HG02938 (cell line): ENCODE results near the gene MACROD2.

Source experiments
- ATAC-seq: cut with Tn5 transposase; IDR thresholded peaks from one replicate; pipeline ENCODE4 v1.9.1; 2021; ENCODE audit warnings: mild to moderate bottlenecking, moderate library complexity; ENCODE audit not compliant: unreplicated experiment

The MACROD2 gene

GRCh38 chr20:15655295-15655874, 1660.1 kb downstream of the MACROD2 start:
- no peak for ATAC-seq

- ATAC-seq, result no peak
These were observed 1660.8 kb downstream of the MACROD2 start for GRCh38 chr20:15656124-15656523.

- no peak for ATAC-seq
These were observed 1663.0 kb downstream of the MACROD2 start for GRCh38 chr20:15658295-15658694.

DNA sequence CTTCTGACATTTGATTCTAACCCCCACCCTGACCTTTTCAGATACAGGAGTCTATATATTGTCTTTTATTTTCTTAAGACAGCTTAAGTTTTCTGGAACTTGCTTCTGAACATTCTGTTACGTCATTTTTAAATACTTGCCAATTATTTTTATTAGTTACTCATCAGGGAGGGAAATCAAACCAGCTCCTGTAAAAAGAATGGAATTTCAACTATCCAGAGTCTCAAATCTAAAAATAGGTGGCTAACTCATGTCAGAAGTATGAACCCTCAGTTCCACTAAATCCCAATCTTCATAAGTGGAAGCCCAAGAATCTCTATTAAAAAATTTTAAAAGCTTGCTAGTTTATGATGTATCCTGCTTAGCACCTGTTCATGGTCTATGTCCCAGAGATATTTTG, 1677.9 kb downstream of the MACROD2 start:
- no peak for ATAC-seq

DNA sequence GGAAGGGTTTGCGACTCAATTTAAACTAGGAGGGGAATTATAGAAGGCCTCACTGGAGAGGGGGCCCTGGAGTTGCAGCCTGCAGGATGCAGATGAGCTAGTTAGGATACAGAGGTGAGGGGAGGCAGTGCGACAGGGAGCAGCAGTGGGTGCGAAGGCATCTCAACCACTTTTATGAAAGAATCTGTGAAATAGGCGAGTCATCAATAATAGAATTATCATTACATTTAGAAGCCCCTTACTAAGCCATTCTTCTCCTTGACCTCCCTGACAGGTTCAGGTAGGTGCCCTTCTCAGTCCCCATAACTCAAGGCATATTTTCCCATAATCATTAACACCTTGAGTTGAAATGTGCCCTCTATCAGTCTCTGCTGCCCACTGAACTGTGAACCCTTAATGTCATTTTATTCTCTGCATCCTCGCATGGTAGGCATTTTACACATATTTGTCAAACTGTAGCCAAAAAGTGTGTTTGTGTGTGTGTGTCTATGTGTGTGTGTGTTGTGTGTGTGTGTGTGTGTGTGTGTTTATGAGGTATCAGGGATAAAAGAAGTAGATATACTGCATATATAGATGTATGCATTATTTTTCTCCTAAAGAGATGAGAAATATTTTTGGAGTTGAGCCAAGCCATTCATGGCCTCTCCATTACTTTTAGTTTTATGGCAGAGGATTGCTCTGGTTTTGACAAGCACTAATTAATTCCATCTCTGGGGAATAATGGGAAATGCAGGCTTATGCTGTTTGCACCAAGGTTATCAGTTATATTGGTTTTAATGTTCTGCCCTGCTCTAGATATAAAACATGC, 1679.1 kb downstream of the MACROD2 start:
- ATAC-seq, result no peak

- no peak for ATAC-seq
These were observed 1679.8 kb downstream of the MACROD2 start for GRCh38 chr20:15675061-15675514.

DNA sequence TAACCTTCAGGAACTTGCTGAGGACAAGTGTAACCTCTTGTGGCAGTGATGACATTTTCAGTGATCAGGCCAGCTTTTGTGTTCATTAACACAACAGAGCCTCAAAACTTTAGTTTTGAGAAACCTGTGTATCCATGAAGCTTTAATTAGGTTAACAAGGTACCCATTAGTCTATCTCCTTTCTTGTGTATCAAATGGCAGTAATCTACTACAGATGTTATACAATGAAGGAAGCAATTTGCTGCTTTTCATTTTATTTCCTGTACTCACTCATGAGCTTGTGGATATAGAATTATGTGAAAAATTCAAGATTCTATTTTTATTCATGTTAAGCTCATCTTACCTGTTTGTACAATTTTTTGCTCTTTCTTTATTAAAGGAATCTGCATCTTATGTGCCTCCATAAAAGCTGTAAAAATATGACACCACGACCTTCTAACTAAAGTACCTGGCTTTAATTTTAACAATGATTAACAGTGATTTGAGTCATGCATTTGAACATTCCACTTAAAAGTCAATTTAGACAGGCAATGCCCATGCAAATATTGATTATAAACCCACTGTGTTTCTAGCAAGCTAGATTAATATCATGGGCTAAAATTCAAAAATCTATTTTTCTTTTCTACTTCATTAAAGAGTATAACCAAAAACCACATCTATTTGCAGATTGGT, 1680.6 kb downstream of the MACROD2 start:
- no peak for ATAC-seq

GRCh38 chr20:15676815-15677214, 1681.5 kb downstream of the MACROD2 start:
- no peak for ATAC-seq

DNA sequence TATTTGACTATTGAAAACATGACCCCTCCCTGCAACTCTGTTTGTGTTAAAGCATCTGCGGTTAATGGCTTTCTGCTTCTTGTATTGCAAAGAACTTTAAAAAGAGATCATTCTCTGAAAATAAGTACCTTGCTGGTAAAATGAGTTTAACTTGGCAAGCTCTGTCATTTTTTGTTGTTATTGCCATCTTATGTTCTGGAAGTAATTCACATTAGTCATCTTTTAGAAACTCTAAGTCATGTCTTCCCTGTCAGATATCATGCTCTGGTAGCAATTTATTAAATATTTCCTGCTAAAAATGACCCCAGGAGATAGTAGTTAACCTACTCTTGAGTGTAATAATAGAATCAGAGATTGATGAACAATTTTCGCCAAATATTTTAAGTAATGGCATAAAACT, 1687.4 kb downstream of the MACROD2 start:
- no peak for ATAC-seq

DNA sequence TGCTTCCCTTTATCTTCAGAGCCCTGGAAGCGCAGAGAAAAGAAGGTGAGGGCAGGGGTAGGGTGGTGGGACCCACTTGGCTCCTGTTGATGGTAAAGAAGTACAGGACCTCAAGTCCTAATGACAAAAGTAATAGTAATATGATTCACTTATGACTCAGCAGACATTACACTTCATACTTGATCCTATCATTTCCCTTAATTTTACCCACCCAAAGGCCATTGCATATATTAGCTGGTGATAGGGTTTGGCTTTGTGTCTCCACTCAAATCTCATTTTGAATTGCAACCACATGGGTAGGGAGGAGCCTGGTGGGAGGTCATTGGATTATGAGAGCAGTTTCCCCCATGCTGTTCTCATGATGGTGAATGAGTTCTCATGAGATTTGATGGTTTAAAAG, 1697.3 kb downstream of the MACROD2 start:
- no peak for ATAC-seq

- ATAC-seq, result no peak
These were observed 1704.3 kb downstream of the MACROD2 start for GRCh38 chr20:15699431-15700146.

GRCh38 chr20:15700147-15700765, 1704.9 kb downstream of the MACROD2 start:
- no peak for ATAC-seq

GRCh38 chr20:15702161-15702560, 1706.8 kb downstream of the MACROD2 start:
- ATAC-seq, result no peak

DNA sequence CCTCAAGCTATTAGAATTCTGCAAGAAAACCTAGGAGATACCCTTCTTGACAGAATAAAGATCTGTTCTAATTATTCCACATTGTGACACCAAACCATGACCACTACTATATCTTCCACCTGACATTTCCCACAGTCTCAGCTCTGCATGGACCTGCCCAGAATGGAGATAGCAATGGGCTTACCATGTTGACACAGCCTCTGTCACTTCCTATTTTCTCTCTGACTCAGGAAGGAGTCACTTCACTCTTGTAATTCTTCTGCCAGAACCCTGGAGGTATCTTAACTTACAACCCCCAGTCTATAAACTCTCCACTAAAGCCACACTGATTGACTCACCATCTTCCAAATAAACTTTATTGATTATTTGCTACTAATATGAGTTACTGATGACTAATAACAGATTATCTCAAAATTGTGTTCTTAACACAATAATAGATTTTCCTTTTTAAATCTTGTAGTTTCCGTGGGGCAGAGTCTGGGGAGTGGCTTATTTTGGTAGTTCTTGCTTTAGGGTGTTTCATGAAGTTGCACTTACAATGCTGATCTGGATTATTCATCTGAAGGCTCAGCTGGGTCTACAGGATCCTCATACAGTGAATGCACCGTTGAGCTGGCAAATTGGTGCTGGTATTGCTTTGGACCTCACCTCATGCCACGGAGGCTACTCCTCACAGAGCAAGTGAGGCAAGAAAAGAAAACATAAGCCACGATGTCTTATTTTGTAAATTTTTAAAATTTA, 1708.0 kb downstream of the MACROD2 start:
- ATAC-seq, result no peak

GRCh38 chr20:15705975-15706374, 1710.7 kb downstream of the MACROD2 start:
- no peak for ATAC-seq

DNA sequence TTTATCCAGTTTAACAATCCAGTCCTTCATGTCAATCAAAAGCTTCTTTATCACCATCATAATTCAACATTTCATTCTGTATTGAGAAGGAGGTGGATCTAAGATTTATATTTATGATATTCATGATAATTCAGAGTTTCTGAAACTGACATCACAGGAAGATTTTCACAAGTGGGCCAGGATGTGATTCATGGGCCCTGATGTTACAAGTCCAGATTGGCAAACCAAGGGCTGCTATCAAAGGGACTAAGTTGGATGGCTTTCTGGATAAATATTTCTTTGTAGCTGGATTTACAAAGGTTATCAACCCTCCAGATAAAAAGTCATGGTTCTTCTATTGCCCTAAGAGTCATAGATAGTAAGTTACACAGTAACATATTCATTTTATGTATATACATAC, 1711.4 kb downstream of the MACROD2 start:
- ATAC-seq, result no peak

DNA sequence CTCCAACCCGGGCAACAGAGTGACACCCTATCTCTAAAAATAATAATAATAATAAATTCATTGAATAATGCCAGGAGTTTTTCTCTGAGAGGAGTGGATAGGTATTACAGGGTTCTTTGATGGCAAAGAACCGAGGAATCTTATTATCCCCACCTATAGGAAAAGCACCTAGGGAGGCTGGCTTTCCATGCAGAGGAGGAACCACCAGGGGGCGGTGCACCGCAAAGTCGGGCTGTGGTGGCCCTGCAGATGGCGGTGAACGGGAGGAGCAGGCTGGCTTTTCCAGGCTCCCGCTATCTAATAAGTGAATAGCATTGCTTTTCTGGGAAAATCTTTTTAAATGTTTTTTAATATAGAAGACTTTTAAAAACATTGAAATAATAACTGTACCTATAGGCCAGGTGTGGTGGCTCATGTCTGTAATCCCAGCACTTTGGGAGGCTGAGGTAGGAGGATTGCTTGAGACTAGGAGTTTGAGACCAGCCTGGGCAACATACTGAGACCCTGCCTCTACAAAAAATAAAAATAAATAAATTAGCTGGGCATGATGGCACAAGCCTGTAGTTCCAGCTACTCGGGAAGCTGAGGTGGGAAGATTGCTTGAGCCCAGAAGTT, 1713.8 kb downstream of the MACROD2 start:
- no peak for ATAC-seq

DNA sequence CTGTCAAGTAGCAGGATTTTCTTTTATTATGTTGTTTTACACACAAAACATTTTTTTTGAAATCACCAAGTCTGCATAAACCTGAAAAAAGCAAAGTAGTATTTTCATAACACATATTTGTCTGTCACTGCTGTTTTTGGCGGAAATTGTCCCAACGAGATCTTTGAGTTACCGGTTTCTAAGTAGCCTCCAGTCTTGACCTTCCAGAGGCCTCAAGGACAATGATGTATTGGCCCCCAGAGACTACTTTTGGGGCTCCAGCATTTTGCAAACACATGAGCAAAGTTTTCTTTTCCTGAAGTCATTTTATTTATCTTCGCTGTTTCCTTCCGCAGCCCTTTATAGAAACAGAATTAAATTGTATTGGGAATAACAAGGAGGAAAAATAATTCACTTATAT, 1715.3 kb downstream of the MACROD2 start:
- no peak for ATAC-seq

DNA sequence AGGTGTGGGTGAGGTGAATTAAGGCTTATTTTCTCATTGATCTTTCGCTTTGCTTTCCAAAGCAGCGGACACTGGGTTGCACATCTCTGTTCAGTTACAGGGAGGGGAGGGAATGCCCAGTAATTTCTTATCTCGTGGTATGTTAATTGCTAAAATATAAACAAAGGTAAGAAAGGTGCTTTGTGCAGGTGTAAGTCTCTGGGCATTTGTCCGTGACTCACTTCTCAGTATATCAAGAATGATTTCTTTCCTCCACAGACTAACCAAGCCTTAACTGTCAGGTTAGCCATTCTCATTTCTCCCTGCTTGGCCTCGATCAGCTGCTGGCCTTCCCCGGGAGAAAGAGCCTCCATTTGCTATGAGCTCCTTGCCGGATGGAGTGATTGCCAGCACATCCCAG, 1715.9 kb downstream of the MACROD2 start:
- no peak for ATAC-seq

DNA sequence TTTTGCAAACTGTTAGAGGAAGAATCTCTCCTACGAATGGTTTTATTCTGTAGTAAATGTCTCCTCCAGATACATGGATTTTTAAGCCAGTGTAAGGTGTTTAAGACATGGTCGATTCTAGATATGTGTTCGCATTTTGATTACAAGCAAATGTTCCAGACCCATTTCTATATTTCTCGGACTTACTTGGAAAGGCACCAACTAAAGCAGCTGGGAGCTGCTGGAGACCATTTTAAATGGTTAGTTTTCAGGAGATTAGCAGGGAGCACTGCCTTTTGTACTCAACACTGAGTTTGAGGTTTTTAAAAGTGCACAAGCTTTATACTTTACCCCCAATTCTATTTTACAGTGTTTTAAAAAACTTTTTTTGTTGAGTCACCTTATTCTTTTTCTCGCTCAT, 1720.9 kb downstream of the MACROD2 start:
- ATAC-seq, result no peak
